Measurements from ENCODE around the gene ZNF385B. TPM values are rescaled to one million over a fixed set of nuclear protein-coding genes. Genes with fewer than 3 reads are reported as not detected.

ZNF385B gene
- total RNA-seq, 2 donors from 2014 or later, result 5.3 to 18.1 TPM

DNA sequence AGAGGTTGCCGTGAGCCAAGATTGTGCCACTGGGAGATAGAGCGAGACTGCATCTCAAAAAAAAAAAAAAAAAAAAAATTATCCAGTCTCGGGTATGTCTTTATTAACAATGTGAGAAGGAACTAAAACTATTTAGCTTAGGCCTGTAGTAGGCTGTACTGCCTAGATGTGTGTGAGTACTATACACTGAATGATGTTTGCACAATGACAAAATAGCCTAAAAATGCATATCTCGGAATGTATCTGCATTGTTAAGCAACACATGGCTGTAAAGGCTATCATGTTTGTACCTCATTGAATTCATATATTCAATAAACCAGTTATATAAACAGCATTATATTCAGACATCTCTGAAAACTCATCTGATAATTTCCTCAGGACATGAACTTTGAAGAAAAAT lies 405.6 kb downstream of the ZNF385B start:
- Histone ChIP-seq H3K36me3 (ENCODE audit: control insufficient read depth, insufficient read depth, low read length) (no peaks in the 10 kb centered on the region), H3K4me3 (ENCODE audit: low read length) (peak overlapping the region; percentile 22), H3K27ac (ENCODE audit: low read depth, low read length) (no peak overlapping the region), H3K9me3 (ENCODE audit: control insufficient read depth, low read length) (peaks cover 38% of the 10 kb centered on the region), H3K4me1 (ENCODE audit: control insufficient read depth, insufficient read depth, low read length) (no peaks in the 10 kb centered on the region), H3K27me3 (ENCODE audit: control insufficient read depth, insufficient read depth, low read length, poor library complexity, severe bottlenecking) (no peaks in the 10 kb centered on the region), H3K9ac (ENCODE audit: extremely low read depth, low read length, poor library complexity, severe bottlenecking) (no peak overlapping the region)
- Mint-ChIP-seq H3K27me3 (ENCODE audit: insufficient read depth) (no peaks in the 10 kb centered on the region), H3K36me3 (ENCODE audit: low read depth) (peaks cover 16% of the 10 kb centered on the region), H3K27ac (no peak overlapping the region), H3K4me3 (no peak overlapping the region), H3K9me3 (peaks cover 44% of the 10 kb centered on the region), H3K4me1 (peaks cover 6% of the 10 kb centered on the region)
- 80 to 95% methylated on average over 2 to 4 of the region's 4 CpGs for WGBS, 2 experiments (ENCODE audit: insufficient coverage in 1 of 2, insufficient read length in 1 of 2)
- TF ChIP-seq, protein P1, sequence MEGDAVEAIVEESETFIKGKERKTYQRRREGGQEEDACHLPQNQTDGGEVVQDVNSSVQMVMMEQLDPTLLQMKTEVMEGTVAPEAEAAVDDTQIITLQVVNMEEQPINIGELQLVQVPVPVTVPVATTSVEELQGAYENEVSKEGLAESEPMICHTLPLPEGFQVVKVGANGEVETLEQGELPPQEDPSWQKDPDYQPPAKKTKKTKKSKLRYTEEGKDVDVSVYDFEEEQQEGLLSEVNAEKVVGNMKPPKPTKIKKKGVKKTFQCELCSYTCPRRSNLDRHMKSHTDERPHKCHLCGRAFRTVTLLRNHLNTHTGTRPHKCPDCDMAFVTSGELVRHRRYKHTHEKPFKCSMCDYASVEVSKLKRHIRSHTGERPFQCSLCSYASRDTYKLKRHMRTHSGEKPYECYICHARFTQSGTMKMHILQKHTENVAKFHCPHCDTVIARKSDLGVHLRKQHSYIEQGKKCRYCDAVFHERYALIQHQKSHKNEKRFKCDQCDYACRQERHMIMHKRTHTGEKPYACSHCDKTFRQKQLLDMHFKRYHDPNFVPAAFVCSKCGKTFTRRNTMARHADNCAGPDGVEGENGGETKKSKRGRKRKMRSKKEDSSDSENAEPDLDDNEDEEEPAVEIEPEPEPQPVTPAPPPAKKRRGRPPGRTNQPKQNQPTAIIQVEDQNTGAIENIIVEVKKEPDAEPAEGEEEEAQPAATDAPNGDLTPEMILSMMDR (conservative IDR thresholded peaks at IDR 0.05), result no peak
- DNase-seq, result no peak

DNA sequence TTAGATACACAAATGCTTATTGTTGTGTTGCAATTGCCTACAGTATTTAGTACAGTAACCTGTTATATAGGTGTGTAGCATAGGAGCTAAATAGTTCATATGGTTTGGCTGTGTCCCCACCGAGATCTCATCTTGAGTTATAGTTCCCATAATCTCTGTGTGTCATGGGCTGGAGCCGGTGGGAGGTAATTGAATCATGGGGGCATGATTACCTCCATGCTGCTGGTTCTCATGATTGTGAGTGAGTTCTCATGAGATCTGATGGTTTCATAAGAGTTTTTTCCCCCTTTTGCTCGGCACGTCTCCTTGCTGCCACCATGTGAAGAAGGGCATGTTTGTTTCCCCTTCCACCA lies 406.3 kb downstream of the ZNF385B start:
- Mint-ChIP-seq H3K4me3 (no peak overlapping the region), H3K9me3 (peaks cover 41% of the 10 kb centered on the region), H3K36me3 (ENCODE audit: low read depth) (peaks cover 18% of the 10 kb centered on the region), H3K4me1 (no peaks in the 10 kb centered on the region), H3K27me3 (ENCODE audit: insufficient read depth) (no peaks in the 10 kb centered on the region), H3K27ac (no peak overlapping the region)
- no peak overlapping the region for H3K4me3 ChIP-seq (ENCODE audit: low read length)
- no peaks in the 10 kb centered on the region for H3K4me1 ChIP-seq (ENCODE audit: control insufficient read depth, insufficient read depth, low read length)
- H3K9me3 ChIP-seq (ENCODE audit: control insufficient read depth, low read length), result peaks cover 38% of the 10 kb centered on the region
- no peak for DNase-seq
- no peaks in the 10 kb centered on the region for H3K36me3 ChIP-seq (ENCODE audit: control insufficient read depth, insufficient read depth, low read length)
- H3K27me3 ChIP-seq (ENCODE audit: control insufficient read depth, insufficient read depth, low read length, poor library complexity, severe bottlenecking), result no peaks in the 10 kb centered on the region
- 60 to 85% methylated on average over 2 to 4 of the region's 4 CpGs for WGBS, 2 experiments (ENCODE audit: insufficient coverage in 1 of 2, insufficient read length in 1 of 2)
- TF ChIP-seq, protein P1 (conservative IDR thresholded peaks at IDR 0.05), result no peak
- no peak overlapping the region for H3K27ac ChIP-seq (ENCODE audit: low read depth, low read length)
- no peak overlapping the region for H3K9ac ChIP-seq (ENCODE audit: extremely low read depth, low read length, poor library complexity, severe bottlenecking)

GRCh38 chr2:179454443-179455171 lies 406.8 kb downstream of the ZNF385B start:
- no peak for DNase-seq
- no peak overlapping the region for H3K9ac ChIP-seq (ENCODE audit: extremely low read depth, low read length, poor library complexity, severe bottlenecking)
- H3K4me1 ChIP-seq (ENCODE audit: control insufficient read depth, insufficient read depth, low read length), result no peaks in the 10 kb centered on the region
- Mint-ChIP-seq H3K4me3 (no peak overlapping the region), H3K36me3 (ENCODE audit: low read depth) (peaks cover 18% of the 10 kb centered on the region), H3K4me1 (no peaks in the 10 kb centered on the region), H3K27me3 (ENCODE audit: insufficient read depth) (no peaks in the 10 kb centered on the region), H3K27ac (no peak overlapping the region), H3K9me3 (peaks cover 40% of the 10 kb centered on the region)
- no peak overlapping the region for H3K27ac ChIP-seq (ENCODE audit: low read depth, low read length)
- no peaks in the 10 kb centered on the region for H3K27me3 ChIP-seq (ENCODE audit: control insufficient read depth, insufficient read depth, low read length, poor library complexity, severe bottlenecking)
- H3K9me3 ChIP-seq (ENCODE audit: control insufficient read depth, low read length), result peaks cover 38% of the 10 kb centered on the region
- no peaks in the 10 kb centered on the region for H3K36me3 ChIP-seq (ENCODE audit: control insufficient read depth, insufficient read depth, low read length)
- no peak overlapping the region for H3K4me3 ChIP-seq (ENCODE audit: low read length)
- TF ChIP-seq, protein P1 (conservative IDR thresholded peaks at IDR 0.05), result no peak

Measured in endodermal cell (in vitro differentiated cells).